Prostate gland (tissue), 2 donors: ENCODE measurements around the gene EFCAB13. TPM values are rescaled to one million over a fixed set of nuclear protein-coding genes. Genes with fewer than 3 reads are reported as not detected.

Source experiments
- DNase-seq: peaks from one replicate; pipeline ENCODE4 v3.0.0-alpha.2; 2019; ENCODE audit warnings: low spot score
- H3K27ac ChIP-seq, 2 donors: fragments of 200-600 bp; sonication (generic); 2 replicates each; pipeline ENCODE4 v1.5.1; 2017 to 2019
- H3K27me3 ChIP-seq: fragments of 200-600 bp; sonication (generic); replicated peaks from 2 replicates; pipeline ENCODE4 v1.5.1; 2019; ENCODE audit not compliant: insufficient read depth
- H3K36me3 ChIP-seq, 2 donors: fragments of 200-600 bp; sonication (generic); 1 replicate in 1 of 2; 2 replicates in 1 of 2; pipeline versions ENCODE4 v1.5.1 to v1.8.1; 2017 to 2019
- H3K4me1 ChIP-seq: fragments of 200-600 bp; sonication (generic); replicated peaks from 2 replicates; pipeline ENCODE4 v1.5.1; 2019
- H3K4me3 ChIP-seq, 2 donors: fragments of 200-600 bp; sonication (generic); 2 replicates each; pipeline ENCODE4 v1.5.1; 2017 to 2019
- H3K9me3 ChIP-seq: fragments of 200-600 bp; sonication (generic); 2 replicates; pipeline ENCODE4 v1.5.1; 2017
- CTCF ChIP-seq, 4 experiments: fragments of 200-600 bp in 2 of 4; fragments of 450-650 bp in 2 of 4; sonication (generic) in 2 of 4; IDR thresholded peaks; 1 replicate in 3 of 4; 2 replicates in 1 of 4; pipeline ENCODE4 v1.5.1; 2016 to 2019; ENCODE audit warnings: antibody characterized with exemption in 4 of 4, mild to moderate bottlenecking in 2 of 4, moderate library complexity in 2 of 4
- POLR2A ChIP-seq: fragments of 450-650 bp; IDR thresholded peaks from one replicate; pipeline ENCODE4 v1.6.1; 2016; ENCODE audit warnings: antibody characterized with exemption, mild to moderate bottlenecking
- POLR2AphosphoS5 ChIP-seq: sonication (generic); formaldehyde crosslinking; IDR thresholded peaks from one replicate; pipeline ENCODE4 v1.6.1; 2017; ENCODE audit warnings: antibody characterized with exemption
- whole genome bisulfite sequencing: methylation state at CpG from one replicate; pipeline ENCODE4 v1.1.5; 2018; 5-methylcytosine and 5-hydroxymethylcytosine counted together
- intact Hi-C: fragments of 100-400 bp; cut with DNase I; formaldehyde crosslinking; loops from one replicate; pipeline ENCODE4 v1.14.2; 2022
- total RNA-seq, 2 donors: library from RNA; depleted of rRNA; stranded (reverse); fragments of >200 nt; gene quantifications; one replicate each; pipeline ENCODE4 v1.1.0, GENCODE V29; 2016

Gene EFCAB13
- total RNA-seq, 2 donors from 2014 or later, result 4.5 to 8.9 TPM

GRCh38 chr17:47305302-47305923 lies 18.3 kb upstream of the EFCAB13 start:
- no peaks in the 10 kb centered on the region for H3K4me1 ChIP-seq
- no peaks in the 10 kb centered on the region for H3K27me3 ChIP-seq
- H3K27ac ChIP-seq, result no peak overlapping the region
- WGBS, result 47% methylated on average over 4 of the region's 4 CpGs
- H3K36me3 ChIP-seq, result no peaks in the 10 kb centered on the region
- DNase-seq, result no peak
- peak; percentile 38 for TF ChIP-seq POLR2AphosphoS5
- TF ChIP-seq CTCF (IDR thresholded peaks at IDR 0.05), result no peak
- no peak for TF ChIP-seq POLR2A
- intact Hi-C loops, result no loop called here
- H3K9me3 ChIP-seq, result no peaks in the 10 kb centered on the region
- H3K4me3 ChIP-seq, result no peak overlapping the region

GRCh38 chr17:47310186-47310733 lies 13.5 kb upstream of the EFCAB13 start:
- intact Hi-C loops, result no loop called here
- 42% methylated on average over 4 of the region's 4 CpGs for WGBS
- Histone ChIP-seq H3K4me1 (no peaks in the 10 kb centered on the region), H3K4me3 (no peak overlapping the region), H3K27ac (no peak overlapping the region), H3K9me3 (no peaks in the 10 kb centered on the region), H3K36me3 (no peaks in the 10 kb centered on the region), H3K27me3 (no peaks in the 10 kb centered on the region)
- no peak for TF ChIP-seq CTCF (IDR thresholded peaks at IDR 0.05)
- no peak for TF ChIP-seq POLR2A
- no peak for TF ChIP-seq POLR2AphosphoS5
- no peak for DNase-seq

GRCh38 chr17:47311420-47311819 lies 12.3 kb upstream of the EFCAB13 start:
- Histone ChIP-seq H3K9me3 (no peaks in the 10 kb centered on the region), H3K36me3 (no peaks in the 10 kb centered on the region), H3K4me3 (no peak overlapping the region), H3K27me3 (no peaks in the 10 kb centered on the region), H3K27ac (no peak overlapping the region), H3K4me1 (no peaks in the 10 kb centered on the region)
- no peak for DNase-seq
- no peak for TF ChIP-seq POLR2AphosphoS5
- TF ChIP-seq CTCF (IDR thresholded peaks at IDR 0.05), result no peak
- TF ChIP-seq POLR2A, result no peak
- intact Hi-C loops, result no loop called here

GRCh38 chr17:47315451-47316266 lies 8.1 kb upstream of the EFCAB13 start:
- H3K27me3 ChIP-seq, result no peaks in the 10 kb centered on the region
- TF ChIP-seq POLR2AphosphoS5 (peak; percentile 51), POLR2A (no peak), CTCF (IDR thresholded peaks at IDR 0.05) (peak; percentile 41 to 85 (median 74))
- intact Hi-C loops, result loop anchor here (2.0 kb wide), 1 partner anchor 87 kb away; no protein-coding TSS in a partner anchor
- H3K4me3 ChIP-seq, result no peak overlapping the region
- no peak overlapping the region for H3K27ac ChIP-seq
- no peaks in the 10 kb centered on the region for H3K4me1 ChIP-seq
- H3K9me3 ChIP-seq, result no peaks in the 10 kb centered on the region
- WGBS, result 17% methylated on average over 7 of the region's 7 CpGs
- no peaks in the 10 kb centered on the region for H3K36me3 ChIP-seq
- peak; percentile 28 for DNase-seq
